HG03565 (cell line): ENCODE measurements around the gene RHBG.
"Not testable (repeated sequence)": the region's sequence is repeated elsewhere in the genome, so short reads cannot be mapped to it uniquely, and the experiment has no call there.

Experiments
- ATAC-seq: cut with Tn5 transposase; IDR thresholded peaks from one replicate; pipeline ENCODE4 v1.9.1; 2021; ENCODE audit warnings: mild to moderate bottlenecking, moderate library complexity; ENCODE audit not compliant: unreplicated experiment

Gene RHBG, protein sequence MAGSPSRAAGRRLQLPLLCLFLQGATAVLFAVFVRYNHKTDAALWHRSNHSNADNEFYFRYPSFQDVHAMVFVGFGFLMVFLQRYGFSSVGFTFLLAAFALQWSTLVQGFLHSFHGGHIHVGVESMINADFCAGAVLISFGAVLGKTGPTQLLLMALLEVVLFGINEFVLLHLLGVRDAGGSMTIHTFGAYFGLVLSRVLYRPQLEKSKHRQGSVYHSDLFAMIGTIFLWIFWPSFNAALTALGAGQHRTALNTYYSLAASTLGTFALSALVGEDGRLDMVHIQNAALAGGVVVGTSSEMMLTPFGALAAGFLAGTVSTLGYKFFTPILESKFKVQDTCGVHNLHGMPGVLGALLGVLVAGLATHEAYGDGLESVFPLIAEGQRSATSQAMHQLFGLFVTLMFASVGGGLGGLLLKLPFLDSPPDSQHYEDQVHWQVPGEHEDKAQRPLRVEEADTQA

GRCh38 chr1:156368889-156369684 lies at the start of gene RHBG:
TSS of gene RHBG (plus strand) at chr1:156369211. CDS start at chr1:156369250, 39 bp downstream.
- ATAC-seq, result no peak

GRCh38 chr1:156319664-156320063 lies 49.3 kb upstream of the RHBG start:
- ATAC-seq, result no peak

DNA sequence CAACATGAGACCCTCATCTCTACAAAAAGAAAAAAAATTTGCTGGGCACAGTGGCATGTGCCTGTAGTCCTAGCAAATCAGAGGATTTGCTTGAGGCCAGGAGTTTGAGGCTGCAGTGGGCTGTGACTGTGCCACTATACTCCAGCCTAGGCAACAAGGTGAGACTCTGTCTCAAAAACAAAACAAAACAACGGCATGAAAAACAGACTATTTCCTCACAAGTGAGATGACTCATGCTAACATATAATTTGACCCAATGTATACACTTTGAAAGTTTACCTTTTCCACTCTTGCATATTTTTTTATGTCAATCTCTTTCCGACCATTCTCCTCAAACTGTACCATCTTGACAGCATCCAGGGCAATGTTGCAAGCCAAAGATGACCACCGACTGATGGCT lies 48.5 kb upstream of the RHBG start:
- ATAC-seq, result no peak

GRCh38 chr1:156323179-156323578 lies 45.8 kb upstream of the RHBG start:
- ATAC-seq, result not testable (repeated sequence)

DNA sequence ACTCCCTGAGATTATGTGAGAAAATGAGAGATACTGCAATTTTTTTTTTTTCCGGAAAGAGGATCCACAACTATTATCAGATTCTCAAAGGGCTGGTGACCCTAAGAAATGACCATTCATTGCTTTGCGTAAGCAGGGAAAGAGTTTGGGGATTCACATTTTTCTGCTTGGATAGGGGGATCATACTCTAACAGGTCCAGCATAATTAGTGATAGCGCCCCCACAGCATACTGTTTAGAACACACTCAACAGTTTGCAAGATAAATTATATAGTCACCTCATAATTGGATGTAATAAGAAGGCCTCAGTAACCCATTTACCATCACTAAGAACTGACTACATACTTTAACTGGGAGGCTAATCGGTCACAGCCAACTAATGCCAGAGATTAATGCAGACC lies 32.8 kb upstream of the RHBG start:
- ATAC-seq, result no peak

- no peak for ATAC-seq
These were observed 31.7 kb upstream of the RHBG start for GRCh38 chr1:156337052-156337887.

- no peak for ATAC-seq
These were observed 31.2 kb upstream of the RHBG start for GRCh38 chr1:156337888-156338179.

DNA sequence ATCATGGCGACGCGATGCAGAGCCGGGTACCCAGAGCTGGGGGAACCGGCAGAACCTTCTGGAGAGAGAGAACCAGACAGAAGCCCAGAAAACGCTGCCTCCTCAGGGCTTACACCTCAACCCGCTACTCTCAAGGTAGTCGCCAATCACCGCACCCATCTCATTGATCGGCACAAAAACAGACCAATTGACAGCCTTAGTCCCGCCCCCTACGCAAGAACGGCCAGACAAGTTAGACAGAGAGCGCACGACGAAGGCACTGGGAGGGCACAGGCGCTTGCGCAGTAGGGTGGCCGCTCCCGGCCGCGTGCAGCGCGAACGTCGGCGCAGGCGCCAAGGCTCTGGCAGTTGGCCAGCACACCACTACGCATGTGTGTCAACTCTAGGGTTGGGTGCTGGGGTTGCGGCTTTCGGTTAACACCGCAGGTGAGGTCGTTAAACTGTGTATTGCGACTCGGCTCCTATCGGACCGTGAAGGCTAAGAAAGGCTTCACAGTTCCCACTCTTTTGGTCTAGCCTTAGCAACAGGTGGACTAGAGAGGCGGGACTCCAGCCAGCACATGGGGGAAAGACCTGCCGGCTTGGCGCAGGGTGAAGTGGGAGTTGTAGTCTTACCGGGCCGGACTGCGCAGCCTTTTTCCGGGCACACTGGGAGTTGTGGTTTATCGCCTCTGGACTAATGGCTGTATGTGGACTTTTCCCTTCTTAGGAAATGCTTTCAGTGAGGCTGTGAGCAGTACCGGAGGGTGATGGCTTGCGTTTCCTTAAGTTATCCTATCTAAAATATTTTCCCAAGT lies 30.6 kb upstream of the RHBG start, which contains the start of the genes CCT3 and TSACC:
CCT3 (minus strand) TSS at position 113 of the 797 bp plus-strand sequence; CDS start at position 5, 108 bp downstream.
TSACC (plus strand) TSS at position 347 of the 797 bp plus-strand sequence. CDS start 1,232 bp downstream, outside the sequence.
- ATAC-seq, result peak; percentile 88

- ATAC-seq, result no peak
These were observed 26.6 kb upstream of the RHBG start for GRCh38 chr1:156342166-156342955.

DNA sequence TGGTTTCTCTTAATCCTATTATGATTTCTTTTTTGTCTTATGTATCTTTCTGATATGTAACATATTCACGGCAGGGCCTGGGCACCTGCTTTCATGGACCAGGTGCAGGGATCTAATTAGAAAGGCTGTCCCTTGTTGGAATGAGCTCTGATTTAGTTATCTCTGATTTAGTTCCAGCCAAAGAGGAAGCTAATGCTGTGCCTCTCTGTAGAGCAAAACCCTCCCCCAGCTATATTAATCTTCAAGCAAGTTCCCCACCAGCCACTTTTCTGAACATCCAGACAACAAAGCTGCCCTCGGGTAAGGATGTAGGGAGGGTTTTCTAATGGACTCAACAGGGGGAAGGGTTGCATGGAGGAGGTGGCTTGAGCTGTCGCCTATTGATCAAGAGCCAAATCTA lies 24.6 kb upstream of the RHBG start:
- no peak for ATAC-seq

DNA sequence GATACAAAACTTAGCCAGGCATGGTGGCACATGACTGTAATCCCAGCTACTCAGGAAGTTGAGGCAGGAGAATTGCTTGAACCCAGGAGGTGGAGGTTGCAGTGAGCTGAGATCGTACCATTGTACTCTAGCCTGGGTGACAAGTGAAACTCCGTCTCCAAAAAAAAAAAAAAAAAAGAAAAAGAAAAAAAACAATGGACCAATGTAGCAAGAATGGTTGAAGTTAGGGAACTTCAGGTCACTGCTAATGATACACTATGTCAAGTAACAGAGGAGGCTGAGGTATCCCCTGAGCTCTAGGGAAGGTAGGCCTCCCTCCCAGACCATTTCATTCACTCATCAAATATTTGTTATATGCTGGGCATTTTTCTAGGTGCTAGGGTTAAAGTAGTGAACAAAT lies 23.0 kb upstream of the RHBG start:
- ATAC-seq, result not testable (repeated sequence)

- ATAC-seq, result no peak
These were observed 22.4 kb upstream of the RHBG start for GRCh38 chr1:156346636-156347035.

- no peak for ATAC-seq
These were observed 21.7 kb upstream of the RHBG start for GRCh38 chr1:156347331-156347730.

- not testable (repeated sequence) for ATAC-seq
These were observed 16.5 kb upstream of the RHBG start for GRCh38 chr1:156352481-156352880.

- no peak for ATAC-seq
These were observed 12.6 kb upstream of the RHBG start for GRCh38 chr1:156356262-156356874.

GRCh38 chr1:156356875-156357534 lies 12.0 kb upstream of the RHBG start:
- no peak for ATAC-seq

- ATAC-seq, result no peak
These were observed 11.0 kb upstream of the RHBG start for GRCh38 chr1:156357977-156358376.

GRCh38 chr1:156358641-156359040 lies 10.4 kb upstream of the RHBG start:
- no peak for ATAC-seq
